ENCODE measurements around the gene APLN. TPM values are rescaled to one million over a fixed set of nuclear protein-coding genes. Genes with fewer than 3 reads are reported as not detected.

The APLN gene
- total RNA-seq, 1 donor from 2014 or later, result 2.2 TPM

GRCh38 chrX:129653971-129654651, 645 bp downstream of the APLN start:
- intact Hi-C loops (cut with DNase I), result loop anchor here (5.0 kb wide), 1 partner anchor 73 kb away; no protein-coding TSS in a partner anchor
- DNase-seq (ENCODE audit: low spot score in 2 of 2), result peak in 1 of 2 donors; percentile 65

GRCh38 chrX:129653181-129653970, 1.4 kb downstream of the APLN start:
- intact Hi-C loops (cut with DNase I), result loop anchor here (5.0 kb wide), 1 partner anchor 74 kb away; no protein-coding TSS in a partner anchor
- Histone ChIP-seq H3K4me3 (peak overlapping the region in 1 of 2 donors; percentile 61), H3K4me1 (no peaks in the 10 kb centered on the region), H3K9me3 (no peaks in the 10 kb centered on the region), H3K27ac (peak overlapping the region; percentile 9 to 11), H3K36me3 (no peaks in the 10 kb centered on the region), H3K27me3 (no peaks in the 10 kb centered on the region)
- TF ChIP-seq CTCF (IDR thresholded peaks at IDR 0.05), result no peak
- peak in 1 of 2 donors; percentile 67 for DNase-seq (ENCODE audit: low spot score in 2 of 2)

More at GRCh38 chrX:129653971-129654651, 645 bp downstream of the APLN start:
- Histone ChIP-seq H3K4me3 (peak overlapping the region; percentile 55 to 61), H3K27ac (peak overlapping the region; percentile 2 to 9), H3K36me3 (no peaks in the 10 kb centered on the region), H3K9me3 (no peaks in the 10 kb centered on the region), H3K27me3 (no peaks in the 10 kb centered on the region), H3K4me1 (no peaks in the 10 kb centered on the region)
- TF ChIP-seq CTCF (IDR thresholded peaks at IDR 0.05), result no peak

GRCh38 chrX:129652565-129653169, 2.1 kb downstream of the APLN start:
- no peaks in the 10 kb centered on the region for H3K9me3 ChIP-seq
- intact Hi-C loops (cut with DNase I), result loop anchor here (5.0 kb wide), 1 partner anchor 75 kb away; no protein-coding TSS in a partner anchor
- H3K4me1 ChIP-seq, result no peaks in the 10 kb centered on the region
- DNase-seq (ENCODE audit: low spot score in 2 of 2), result peak in 1 of 2 donors; percentile 57
- H3K36me3 ChIP-seq, result no peaks in the 10 kb centered on the region
- H3K27ac ChIP-seq, result peak overlapping the region in 1 of 2 donors; percentile 9
- H3K27me3 ChIP-seq, result no peaks in the 10 kb centered on the region
- H3K4me3 ChIP-seq, result peak overlapping the region in 1 of 2 donors; percentile 61
- TF ChIP-seq CTCF (IDR thresholded peaks at IDR 0.05), result no peak

DNA sequence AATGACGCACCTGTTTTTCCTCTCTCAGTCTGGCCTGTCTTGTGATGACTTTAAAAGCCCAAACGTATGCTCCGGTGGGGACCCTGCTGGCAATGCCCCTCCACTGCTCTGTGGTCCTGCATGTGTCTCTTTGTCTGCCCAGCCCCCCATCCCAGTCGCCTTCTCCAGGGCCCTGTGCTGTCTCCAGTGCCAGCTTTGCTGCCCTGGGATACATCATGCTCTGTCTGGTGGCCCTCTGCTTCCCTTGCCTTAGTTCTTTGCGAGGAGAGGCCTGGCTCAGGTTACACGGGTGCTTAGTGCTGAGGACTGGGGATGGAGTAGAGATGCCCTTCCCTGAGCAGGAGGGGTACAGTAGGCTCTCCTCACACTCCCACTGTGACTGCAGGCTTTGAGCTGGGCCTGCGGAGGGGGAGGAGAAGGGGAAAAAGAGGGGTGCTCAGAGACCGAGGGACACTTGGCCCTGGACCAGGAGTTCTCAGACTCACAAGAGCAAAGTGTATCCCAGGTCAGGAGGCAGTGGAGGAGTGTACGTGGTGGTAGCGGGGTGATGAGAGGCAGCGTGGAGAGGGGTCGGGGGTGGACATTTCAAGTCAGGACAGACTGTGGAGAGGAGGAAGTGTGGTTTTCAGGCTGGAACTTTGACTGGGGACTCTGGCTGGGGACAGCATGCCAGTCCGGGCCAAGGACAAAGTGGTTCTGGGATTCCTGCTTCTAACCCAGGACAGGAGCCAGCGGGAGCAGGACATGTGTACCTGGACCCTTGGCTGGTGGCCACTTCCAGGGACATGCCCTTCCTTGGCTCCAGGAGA, 2.8 kb downstream of the APLN start:
- intact Hi-C loops (cut with DNase I), result loop anchor here (5.0 kb wide), 1 partner anchor 75 kb away; no protein-coding TSS in a partner anchor
- peak in 1 of 2 donors; percentile 43 for DNase-seq (ENCODE audit: low spot score in 2 of 2)
- Histone ChIP-seq H3K4me3 (no peak overlapping the region), H3K4me1 (no peaks in the 10 kb centered on the region), H3K36me3 (no peaks in the 10 kb centered on the region), H3K27ac (no peak overlapping the region), H3K27me3 (no peaks in the 10 kb centered on the region), H3K9me3 (no peaks in the 10 kb centered on the region)
- no peak for TF ChIP-seq CTCF (IDR thresholded peaks at IDR 0.05)

Measured in ascending aorta (tissue), 2 donors.